GM20000 (cell line): ENCODE measurements around the gene TBX2.

Experiments
- DNase-seq: peaks from one replicate; pipeline ENCODE4 v3.0.0; 2012; ENCODE audit warnings: low spot score
- TF ChIP-seq, protein P1 (sequence below): IDR thresholded peaks from 2 replicates; pipeline ENCODE4 v1.5.1; 2012; ENCODE audit warnings: mild to moderate bottlenecking, control low read depth; ENCODE audit errors: extremely low read depth, missing control alignments

Gene TBX2

DNA sequence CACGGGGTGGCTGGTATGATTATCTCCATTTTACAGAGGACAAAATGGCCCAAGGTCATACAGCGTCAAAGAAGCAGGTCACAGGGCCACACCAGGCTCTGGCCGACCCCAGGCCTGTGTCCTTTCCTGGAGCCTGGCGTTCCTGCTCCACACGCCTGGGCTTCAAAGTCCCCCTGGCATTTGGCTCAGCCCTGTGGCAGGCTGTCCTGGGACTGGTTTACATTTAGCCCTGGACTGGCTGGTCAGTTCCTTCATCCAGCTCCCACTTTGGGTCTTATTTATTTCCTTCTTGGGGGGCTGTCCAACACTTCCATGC is 15.3 kb downstream of the TBX2 start:
- peak; percentile 7 for DNase-seq
- TF ChIP-seq, protein P1, sequence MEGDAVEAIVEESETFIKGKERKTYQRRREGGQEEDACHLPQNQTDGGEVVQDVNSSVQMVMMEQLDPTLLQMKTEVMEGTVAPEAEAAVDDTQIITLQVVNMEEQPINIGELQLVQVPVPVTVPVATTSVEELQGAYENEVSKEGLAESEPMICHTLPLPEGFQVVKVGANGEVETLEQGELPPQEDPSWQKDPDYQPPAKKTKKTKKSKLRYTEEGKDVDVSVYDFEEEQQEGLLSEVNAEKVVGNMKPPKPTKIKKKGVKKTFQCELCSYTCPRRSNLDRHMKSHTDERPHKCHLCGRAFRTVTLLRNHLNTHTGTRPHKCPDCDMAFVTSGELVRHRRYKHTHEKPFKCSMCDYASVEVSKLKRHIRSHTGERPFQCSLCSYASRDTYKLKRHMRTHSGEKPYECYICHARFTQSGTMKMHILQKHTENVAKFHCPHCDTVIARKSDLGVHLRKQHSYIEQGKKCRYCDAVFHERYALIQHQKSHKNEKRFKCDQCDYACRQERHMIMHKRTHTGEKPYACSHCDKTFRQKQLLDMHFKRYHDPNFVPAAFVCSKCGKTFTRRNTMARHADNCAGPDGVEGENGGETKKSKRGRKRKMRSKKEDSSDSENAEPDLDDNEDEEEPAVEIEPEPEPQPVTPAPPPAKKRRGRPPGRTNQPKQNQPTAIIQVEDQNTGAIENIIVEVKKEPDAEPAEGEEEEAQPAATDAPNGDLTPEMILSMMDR, result no peak

DNA sequence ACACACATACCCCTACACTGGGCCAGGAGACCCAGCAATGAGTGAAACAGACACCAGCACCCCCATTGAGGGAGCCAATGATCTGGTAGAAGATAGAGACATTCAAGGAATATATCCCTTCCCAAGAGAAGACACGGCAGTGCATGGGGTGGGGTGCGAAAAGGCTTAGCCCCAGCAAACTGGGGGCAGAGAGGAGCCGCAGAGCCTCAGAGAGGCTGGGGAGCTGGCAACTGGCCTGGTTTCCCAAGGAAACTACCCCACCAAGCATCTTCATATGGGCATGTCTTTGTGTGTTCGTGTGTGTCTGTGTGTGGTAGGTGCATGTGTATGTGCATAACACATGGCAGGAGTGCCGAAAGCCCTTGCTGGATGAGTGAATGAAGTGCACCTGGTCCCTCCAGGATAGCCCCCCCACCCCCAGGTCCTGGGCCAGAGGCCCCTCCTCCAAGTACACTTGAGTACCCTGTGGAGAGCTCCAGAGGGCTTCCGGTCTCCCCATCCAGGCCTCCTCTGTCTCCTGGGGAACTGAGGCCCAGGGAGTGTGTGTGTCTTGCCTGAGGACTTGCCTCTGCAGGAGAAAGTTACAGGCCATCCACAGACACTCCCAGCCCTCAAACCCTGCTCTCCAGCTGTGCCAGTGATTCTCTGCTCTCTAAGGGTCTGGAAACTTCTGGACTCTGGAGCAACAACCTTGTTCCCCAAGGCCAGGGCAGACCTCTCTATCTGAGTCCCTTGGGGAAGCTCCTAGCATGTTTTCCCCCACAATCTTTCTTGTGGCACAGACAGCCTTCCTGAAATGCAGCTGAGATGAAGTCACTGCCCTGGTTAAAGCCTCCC is 15.9 kb downstream of the TBX2 start:
- DNase-seq, result peak; percentile 6
- TF ChIP-seq, protein P1, result no peak

DNA sequence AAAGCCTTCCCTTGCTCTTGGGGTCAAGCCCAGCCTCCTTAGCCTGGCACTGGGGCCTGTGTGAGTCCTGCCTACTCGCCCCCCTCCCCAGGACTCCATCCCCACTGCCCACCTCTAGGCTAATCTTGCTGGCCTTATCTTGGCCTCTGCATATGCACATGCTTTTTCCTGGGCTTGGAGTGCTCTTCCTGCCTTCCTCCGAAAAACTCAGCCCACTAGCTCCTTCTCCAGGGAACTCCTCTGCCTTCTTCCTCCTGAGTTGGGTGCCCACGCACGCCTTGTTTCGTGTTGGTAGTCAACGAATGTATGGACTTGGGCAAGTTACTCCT is 16.5 kb downstream of the TBX2 start:
- DNase-seq, result peak; percentile 18
- TF ChIP-seq, protein P1, result no peak

DNA sequence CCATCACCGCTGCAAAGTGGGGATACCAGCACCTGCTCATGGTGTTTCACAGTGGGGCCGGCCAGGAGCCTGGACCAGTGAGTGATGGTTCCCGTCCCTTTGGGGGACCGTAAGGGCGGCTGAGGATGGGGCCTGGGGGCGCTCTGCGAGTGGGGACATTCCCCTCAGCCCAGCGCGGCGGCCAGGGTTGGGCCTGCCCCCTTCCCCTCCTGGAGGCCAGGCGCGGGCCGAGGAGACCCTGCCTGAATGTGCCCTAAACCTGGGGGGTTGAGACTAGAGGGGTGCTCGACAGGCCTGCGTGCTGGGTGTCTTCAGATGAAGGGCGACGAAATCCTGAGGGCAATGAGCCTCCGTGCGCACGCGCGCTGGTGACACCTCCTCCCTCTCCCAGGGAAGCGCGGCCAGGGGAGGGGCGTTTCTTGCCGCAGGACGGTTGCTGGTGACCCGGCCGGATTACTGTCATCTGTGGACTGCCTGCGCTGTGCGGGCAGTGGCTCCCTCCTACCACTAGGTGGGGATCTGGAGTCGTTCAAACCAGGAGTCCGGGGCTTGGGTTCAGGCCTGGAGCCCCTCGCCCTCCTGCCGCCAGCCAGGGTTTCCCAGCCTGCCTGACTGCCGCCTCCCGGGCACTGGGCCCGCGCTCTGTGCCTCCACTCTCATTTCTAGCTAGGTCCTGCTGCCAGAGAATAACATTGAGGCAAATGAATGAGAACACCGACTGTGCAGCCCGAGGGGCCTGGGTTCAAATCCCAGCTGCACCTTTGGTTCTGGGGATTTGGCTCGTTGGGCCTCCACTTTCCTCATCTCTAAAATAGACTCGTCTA is 17.1 kb downstream of the TBX2 start:
- peak; percentile 86 for DNase-seq
- TF ChIP-seq, protein P1, result peak; percentile 91

DNA sequence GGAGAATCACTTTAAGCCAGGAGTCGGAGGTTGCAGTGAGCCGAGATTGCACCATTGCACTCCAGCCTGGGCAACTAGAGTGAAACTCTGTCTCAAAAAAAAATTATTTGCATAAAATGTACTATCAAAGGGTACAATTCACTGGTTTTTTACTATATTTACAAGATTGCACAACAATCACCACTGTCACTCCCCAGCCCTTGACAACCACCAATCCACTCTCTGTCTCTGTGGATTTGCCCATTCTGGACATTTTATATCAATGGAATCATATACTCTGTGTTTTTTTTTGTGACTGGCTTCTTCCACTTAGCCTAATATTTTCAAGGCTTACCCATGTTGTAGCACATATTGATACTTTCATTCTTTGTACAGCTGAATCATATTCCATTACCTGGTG is 18.8 kb downstream of the TBX2 start:
- TF ChIP-seq, protein P1, result no peak
- DNase-seq, result no peak

DNA sequence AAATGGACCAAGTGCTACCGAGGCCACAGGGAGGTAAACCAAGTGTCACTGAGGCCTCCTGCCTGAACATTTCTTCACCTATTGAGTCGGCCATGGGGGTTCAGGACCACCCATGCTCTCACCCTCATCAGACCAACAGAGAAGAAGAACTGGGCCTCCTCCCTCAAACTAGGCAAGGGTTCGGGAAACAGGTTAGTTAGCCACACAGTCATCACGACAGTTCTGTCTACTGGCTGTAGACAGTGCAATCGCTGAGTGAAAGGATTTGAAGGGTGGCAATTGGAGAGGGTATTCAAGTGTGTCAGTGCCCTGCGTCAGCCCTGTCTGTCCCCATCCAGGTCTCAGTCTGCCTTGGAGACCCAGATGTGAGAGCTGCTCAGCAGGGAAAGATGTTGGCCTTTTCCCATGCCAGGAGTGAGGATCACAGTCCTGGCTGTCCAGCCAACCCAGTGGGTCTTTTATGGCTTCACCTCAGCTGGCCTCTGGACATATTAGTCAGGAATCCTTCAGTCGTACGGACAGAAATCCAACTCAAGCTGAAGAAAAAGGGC is 19.9 kb downstream of the TBX2 start:
- TF ChIP-seq, protein P1, result no peak

DNA sequence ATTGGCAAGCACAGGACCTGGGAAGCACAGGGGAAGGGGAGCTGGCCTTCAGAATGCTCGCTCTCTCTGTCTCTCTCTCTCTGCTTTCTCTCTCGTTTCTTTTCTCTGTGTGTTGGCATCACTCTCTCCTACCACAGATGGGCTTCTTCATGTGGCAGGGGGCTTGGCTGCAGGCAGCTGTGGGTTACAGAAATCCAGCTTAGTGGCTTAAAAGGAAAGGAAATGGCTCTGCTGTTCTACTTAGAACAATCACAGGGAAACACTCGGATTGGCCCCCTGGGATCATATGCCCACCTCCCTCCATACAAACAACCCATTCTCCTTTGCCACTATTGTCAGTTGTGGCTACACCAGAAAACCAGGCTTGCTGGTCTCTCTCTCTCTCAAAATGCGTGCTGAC is 20.4 kb downstream of the TBX2 start:
- no peak for DNase-seq
- TF ChIP-seq, protein P1, result no peak

More for the DNA sequence above, 19.9 kb downstream of the TBX2 start:
- DNase-seq, result no peak
